ENCODE results near the gene PDCD1.
"Not testable (repeated sequence)": the region's sequence is repeated elsewhere in the genome, so short reads cannot be mapped to it uniquely, and the experiment has no call there.

PDCD1 gene

GRCh38 chr2:241833756-241834526 is 24.8 kb downstream of the PDCD1 start:
- not testable (repeated sequence) for DNase-seq (ENCODE audit: low read depth)

GRCh38 chr2:241833101-241833663 is 25.5 kb downstream of the PDCD1 start:
- DNase-seq (ENCODE audit: low read depth): no peak

DNA sequence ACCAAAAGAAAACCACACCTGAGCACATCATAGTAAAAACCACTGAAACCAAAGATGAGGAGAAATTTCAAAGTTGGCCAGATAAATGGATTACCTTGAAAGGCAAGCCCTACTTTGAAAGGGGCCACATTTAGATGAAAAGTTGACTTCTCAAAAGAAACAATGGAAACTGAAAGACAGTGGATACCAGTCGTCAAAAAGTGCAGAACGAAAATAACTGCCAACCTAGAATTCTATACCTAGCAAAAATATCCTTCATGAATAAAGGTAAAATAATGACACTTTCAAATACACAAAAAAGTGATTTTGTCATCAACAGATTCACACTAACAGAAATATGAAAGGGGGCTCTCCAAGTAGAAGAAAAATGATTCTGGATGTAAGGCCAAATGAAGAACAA is 31.3 kb downstream of the PDCD1 start:
- no peak for DNase-seq (ENCODE audit: low read depth)

GRCh38 chr2:241823531-241824437 is 34.9 kb downstream of the PDCD1 start:
- not testable (repeated sequence) for DNase-seq (ENCODE audit: low read depth)

- DNase-seq (ENCODE audit: low read depth): no peak
Observed at GRCh38 chr2:241822264-241822623, 36.5 kb downstream of the PDCD1 start.

DNA sequence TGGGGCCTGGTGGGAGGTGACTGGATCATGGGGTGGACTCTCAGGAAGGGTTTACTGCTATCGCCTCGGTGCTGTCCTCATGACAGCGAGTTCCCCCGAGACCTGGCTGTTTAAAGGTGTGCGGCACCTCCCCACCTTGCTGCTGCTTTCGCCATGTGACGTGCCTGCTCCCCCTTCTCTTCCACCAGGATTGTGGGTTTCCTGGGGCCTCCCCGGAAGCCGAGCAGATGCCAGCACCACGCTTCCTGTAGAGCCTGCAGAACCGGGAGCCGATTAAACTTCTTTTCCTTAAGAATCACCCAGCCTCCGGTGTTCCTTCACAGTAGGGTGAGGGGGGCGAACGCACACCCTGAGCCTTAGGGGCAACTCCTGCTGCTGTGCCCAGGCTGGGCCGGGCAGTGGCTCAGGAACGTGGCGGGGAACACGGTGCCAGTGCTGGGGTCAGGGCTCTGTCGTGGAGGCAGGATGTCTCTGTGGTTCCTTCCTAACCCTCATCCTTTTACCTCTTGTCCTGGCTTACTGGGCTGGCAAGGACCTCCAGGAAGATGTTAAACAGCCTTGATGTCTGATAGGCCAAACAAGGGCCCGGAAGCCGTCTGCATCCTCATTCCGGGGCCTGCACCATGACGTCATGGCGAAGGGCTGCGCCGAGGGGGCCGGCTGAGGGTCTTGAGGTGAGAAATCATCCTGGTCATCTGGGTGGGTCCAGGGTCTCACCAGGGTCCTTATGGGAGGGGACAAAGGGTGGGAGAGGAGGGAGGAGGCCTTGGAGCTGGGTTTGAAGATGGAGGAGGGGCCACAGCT is 37.0 kb downstream of the PDCD1 start:
- no peak for DNase-seq (ENCODE audit: low read depth)

GRCh38 chr2:241820625-241821384 is 37.9 kb downstream of the PDCD1 start:
- no peak for DNase-seq (ENCODE audit: low read depth)

GRCh38 chr2:241819947-241820624 is 38.6 kb downstream of the PDCD1 start:
- not testable (repeated sequence) for DNase-seq (ENCODE audit: low read depth)

GRCh38 chr2:241818943-241819270 is 39.8 kb downstream of the PDCD1 start:
- no peak for DNase-seq (ENCODE audit: low read depth)

DNA sequence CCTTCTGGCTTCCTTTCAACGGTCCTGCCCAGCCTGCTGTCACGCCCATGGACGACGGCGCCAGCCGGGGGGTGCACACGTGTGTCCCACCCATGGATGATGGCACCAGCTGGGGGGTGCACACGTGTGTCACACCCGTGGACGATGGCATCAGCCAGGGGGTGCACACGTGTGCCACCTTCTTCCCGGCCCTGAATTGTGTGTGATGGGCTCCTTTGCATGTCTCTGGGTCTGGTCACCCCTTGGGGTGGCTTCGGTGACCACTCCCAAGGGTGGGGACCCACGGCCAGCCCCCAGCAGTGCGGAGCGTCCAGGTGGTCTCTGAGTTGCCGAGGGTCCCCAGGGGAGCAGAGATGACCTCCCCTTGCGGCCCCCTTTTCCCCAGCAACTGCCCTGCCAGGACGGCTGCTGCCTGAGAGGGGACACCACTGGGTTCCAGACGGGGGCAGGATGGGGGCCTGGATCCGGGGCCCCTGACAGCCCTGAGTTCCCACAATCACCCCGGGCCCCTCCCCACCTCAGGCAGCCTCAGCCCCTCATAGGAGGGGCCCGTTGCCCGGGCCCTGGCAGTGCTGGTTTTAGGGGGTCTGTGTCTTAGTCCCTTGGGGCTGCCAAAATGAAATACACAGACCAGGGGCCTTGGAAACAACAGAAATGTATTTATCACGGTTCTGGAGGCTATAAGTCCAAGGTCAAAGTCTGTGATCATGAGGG is 40.3 kb downstream of the PDCD1 start:
- no peak for DNase-seq (ENCODE audit: low read depth)

- DNase-seq (ENCODE audit: low read depth): not testable (repeated sequence)
Observed at GRCh38 chr2:241817821-241818215, 40.9 kb downstream of the PDCD1 start.

DNA sequence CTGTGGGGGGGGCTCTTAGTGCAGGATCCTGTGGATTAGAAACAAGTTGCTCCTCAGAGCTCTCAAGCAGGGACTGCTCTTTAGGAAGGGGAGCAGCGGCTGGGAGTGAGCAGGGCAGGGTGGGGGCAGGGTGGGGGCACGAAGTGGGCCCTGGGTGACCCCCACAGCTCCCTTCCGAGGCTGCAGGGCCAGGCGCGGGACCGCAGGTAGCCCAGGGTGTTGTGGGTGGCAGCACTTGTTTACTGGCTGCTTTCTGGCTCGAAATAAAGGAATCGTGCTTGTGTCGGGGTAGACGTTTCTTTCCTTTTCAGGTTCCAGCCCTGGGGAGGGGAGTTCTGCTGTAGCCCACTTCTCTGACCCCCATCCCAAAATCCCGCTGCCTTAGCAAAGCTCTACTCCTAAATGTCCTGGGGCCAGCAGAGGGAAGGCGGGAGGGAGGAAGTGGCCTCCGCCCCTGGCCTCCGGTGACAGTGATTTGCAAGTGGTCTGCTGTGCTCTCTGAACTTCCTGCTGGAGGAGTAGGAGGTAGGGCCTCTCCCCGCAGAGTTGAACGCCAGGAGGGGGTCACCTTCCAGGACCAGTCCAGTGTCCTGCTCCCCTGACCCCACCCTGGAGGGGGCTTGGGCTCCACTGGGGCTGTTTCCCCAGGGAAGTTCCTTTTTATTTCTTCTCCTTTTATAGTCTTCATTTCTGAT is 41.4 kb downstream of the PDCD1 start:
- DNase-seq (ENCODE audit: low read depth): no peak

- DNase-seq (ENCODE audit: low read depth): no peak
Observed at GRCh38 chr2:241816431-241817121, 42.1 kb downstream of the PDCD1 start.

DNA sequence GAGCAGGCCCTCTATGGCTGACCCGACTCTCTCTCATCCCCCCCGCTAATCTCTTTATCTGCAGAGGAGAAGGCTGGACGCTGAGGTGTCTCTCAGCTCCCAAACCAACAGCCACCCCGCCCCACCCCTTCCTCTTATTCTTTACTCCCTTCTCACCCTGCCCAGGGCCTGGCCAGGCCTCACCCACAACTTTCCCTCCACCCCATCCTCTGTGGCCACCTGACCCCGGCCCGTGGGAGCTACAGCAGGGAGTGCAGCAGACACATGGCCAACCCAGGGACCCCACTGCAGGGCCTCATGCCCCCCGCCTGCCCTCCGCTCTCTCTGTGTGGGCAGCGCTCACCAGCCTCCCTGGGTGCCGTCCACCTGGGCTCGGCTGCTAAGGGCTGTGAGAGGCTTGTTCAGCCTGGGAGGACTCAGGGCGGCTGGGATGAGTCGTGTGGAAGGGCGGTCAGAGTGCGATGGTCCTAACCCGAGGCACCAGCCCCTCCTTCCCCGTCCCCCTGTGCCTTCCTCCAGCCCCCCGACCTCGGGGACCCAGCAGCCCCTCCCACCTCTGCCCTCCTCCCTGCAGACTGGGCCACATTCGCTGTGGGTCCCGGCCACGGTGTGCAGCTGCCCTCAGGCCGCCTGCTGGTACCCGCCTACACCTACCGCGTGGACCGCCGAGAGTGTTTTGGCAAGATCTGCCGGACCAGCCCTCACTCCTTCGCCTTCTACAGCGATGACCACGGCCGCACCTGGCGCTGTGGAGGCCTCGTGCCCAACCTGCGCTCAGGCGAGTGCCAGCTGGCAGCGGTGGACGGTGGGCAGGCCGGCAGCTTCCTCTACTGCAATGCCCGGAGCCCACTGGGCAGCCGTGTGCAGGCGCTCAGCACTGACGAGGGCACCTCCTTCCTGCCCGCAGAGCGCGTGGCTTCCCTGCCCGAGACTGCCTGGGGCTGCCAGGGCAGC is 42.9 kb downstream of the PDCD1 start:
- no peak for DNase-seq (ENCODE audit: low read depth)

GRCh38 chr2:241814643-241815476 is 43.8 kb downstream of the PDCD1 start:
- DNase-seq (ENCODE audit: low read depth): no peak

DNA sequence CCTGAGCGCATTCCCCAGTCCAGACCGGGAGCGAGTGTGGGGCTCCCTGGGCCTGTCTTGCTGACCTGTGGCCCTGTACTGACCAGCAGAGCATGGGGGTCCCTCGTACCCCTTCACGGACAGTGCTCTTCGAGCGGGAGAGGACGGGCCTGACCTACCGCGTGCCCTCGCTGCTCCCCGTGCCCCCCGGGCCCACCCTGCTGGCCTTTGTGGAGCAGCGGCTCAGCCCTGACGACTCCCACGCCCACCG is 44.4 kb downstream of the PDCD1 start:
- DNase-seq (ENCODE audit: low read depth): no peak
